HFF-Myc (cell line): Measurements from ENCODE around the gene LRRC52.

Source experiments
- DNase-seq: peaks from one replicate; pipeline ENCODE4 v3.0.0-alpha.2; 2011; ENCODE audit warnings: low read depth; ENCODE audit errors: extremely low read depth
- H3K4me3 ChIP-seq: replicated peaks from 2 replicates; pipeline ENCODE4 v1.5.1; 2011; ENCODE audit warnings: low read depth, mild to moderate bottlenecking, control low read depth, low read length
- CTCF ChIP-seq: IDR thresholded peaks from 2 replicates; pipeline ENCODE4 v1.5.1; 2012; ENCODE audit warnings: mild to moderate bottlenecking, low read depth, low read length, control low read depth; ENCODE audit errors: missing control alignments

Gene LRRC52

GRCh38 chr1:165565751-165566490 lies 22.1 kb downstream of the LRRC52 start:
- TF ChIP-seq CTCF = no peak
- no peak for DNase-seq
- H3K4me3 ChIP-seq = no peak overlapping the region

GRCh38 chr1:165570078-165570477 lies 26.3 kb downstream of the LRRC52 start:
- no peak overlapping the region for H3K4me3 ChIP-seq
- TF ChIP-seq CTCF = no peak
- no peak for DNase-seq

- no peak for DNase-seq
- no peak for TF ChIP-seq CTCF
- no peak overlapping the region for H3K4me3 ChIP-seq
These were observed 30.0 kb downstream of the LRRC52 start for GRCh38 chr1:165573787-165574186.

- H3K4me3 ChIP-seq = no peak overlapping the region
- TF ChIP-seq CTCF = no peak
- DNase-seq = no peak
These were observed 30.5 kb downstream of the LRRC52 start for GRCh38 chr1:165574295-165574694.

- no peak for TF ChIP-seq CTCF
- H3K4me3 ChIP-seq = no peak overlapping the region
- no peak for DNase-seq
These were observed 31.8 kb downstream of the LRRC52 start for GRCh38 chr1:165575468-165576099.

- DNase-seq = no peak
- no peak overlapping the region for H3K4me3 ChIP-seq
- TF ChIP-seq CTCF = no peak
These were observed 32.7 kb downstream of the LRRC52 start for GRCh38 chr1:165576536-165576935.

GRCh38 chr1:165577707-165578106 lies 33.9 kb downstream of the LRRC52 start:
- DNase-seq = no peak
- no peak for TF ChIP-seq CTCF
- no peak overlapping the region for H3K4me3 ChIP-seq
